Fibroblast of skin of left quadriceps (primary cell): ENCODE measurements around the gene CYLD.

Source experiments
- DNase-seq, 2 experiments: peaks; one replicate each; pipeline ENCODE4 v3.0.0-alpha.2; 2013; ENCODE audit warnings: low read depth in 2 of 2

The CYLD gene

GRCh38 chr16:50845296-50845695 is 103.4 kb downstream of the CYLD start:
- no peak for DNase-seq

DNA sequence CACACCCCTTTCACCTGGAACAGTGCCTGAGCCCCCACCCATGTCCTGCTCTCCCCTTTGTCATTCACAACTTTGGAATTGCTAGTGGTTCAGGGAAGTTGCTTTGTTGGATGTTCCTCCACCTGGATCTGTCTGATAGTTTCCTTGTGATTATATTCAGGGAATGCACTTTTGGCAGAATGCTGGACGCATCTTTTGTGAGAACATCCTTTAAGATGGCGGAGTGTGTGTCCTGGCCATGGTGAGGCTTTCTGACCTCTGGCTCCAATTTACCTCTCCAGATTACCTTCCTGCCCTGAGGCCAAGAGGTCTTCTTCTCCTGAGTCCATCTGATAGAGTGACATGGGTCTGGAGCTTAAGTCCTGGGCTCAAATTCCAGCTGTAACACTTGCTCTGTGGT is 104.6 kb downstream of the CYLD start:
- no peak for DNase-seq

GRCh38 chr16:50847166-50847565 is 105.3 kb downstream of the CYLD start:
- no peak for DNase-seq

DNA sequence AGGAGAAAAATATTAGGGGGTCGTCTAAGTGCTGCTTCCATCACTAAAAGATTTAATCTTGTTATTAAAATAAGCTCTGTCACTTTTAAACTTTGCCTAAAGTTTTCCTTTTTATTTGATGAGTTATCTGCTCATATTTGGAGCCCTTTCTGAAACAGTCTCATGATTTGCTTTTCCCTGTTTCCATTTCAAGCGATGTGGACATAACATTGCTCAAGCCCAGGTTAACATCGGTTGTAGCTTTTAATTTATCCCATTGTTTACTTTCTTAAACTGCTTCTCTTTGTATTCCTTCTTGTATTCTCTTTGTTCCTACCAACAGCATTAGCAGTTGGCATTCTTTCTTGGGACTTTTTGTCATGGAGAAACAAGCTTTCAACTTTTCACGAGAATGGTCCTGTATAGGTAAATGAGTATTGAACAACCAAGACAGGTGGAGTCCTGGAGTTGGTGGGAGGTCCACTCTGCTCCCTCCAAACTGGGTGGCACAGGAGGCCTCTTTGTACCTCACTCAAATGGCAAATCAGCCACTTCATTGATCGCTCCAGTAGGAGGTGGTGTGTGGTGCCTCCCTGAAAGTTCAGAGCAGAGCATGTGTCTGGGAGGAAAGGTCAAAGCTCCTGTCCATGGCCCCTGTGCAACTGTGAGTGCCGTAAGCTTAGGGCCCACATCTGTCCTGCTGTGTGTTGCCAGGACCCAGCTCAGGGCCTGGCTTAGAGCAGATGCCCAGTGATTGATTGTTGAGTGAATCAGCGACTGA is 107.0 kb downstream of the CYLD start:
- DNase-seq = no peak
